Fibroblast of pulmonary artery (primary cell): Measurements from ENCODE around the gene TMPRSS9.

Experiments
- DNase-seq: peaks from one replicate; pipeline ENCODE4 v3.0.0-alpha.2; 2010; ENCODE audit warnings: low read depth
- H3K4me3 ChIP-seq: replicated peaks from 2 replicates; pipeline ENCODE4 v1.5.1; 2011; ENCODE audit warnings: low read depth, mild to moderate bottlenecking, control low read depth, low read length, moderate library complexity
- TF ChIP-seq, protein P1 (sequence below): IDR thresholded peaks from 2 replicates; pipeline ENCODE4 v1.5.1; 2011; ENCODE audit warnings: mild to moderate bottlenecking, control low read depth, low read length, inconsistent platforms; ENCODE audit errors: missing control alignments

The TMPRSS9 gene

GRCh38 chr19:2443116-2443784 is 83.2 kb downstream of the TMPRSS9 start:
- TF ChIP-seq, protein P1, sequence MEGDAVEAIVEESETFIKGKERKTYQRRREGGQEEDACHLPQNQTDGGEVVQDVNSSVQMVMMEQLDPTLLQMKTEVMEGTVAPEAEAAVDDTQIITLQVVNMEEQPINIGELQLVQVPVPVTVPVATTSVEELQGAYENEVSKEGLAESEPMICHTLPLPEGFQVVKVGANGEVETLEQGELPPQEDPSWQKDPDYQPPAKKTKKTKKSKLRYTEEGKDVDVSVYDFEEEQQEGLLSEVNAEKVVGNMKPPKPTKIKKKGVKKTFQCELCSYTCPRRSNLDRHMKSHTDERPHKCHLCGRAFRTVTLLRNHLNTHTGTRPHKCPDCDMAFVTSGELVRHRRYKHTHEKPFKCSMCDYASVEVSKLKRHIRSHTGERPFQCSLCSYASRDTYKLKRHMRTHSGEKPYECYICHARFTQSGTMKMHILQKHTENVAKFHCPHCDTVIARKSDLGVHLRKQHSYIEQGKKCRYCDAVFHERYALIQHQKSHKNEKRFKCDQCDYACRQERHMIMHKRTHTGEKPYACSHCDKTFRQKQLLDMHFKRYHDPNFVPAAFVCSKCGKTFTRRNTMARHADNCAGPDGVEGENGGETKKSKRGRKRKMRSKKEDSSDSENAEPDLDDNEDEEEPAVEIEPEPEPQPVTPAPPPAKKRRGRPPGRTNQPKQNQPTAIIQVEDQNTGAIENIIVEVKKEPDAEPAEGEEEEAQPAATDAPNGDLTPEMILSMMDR: no peak
- no peak for DNase-seq
- H3K4me3 ChIP-seq: no peak overlapping the region

DNA sequence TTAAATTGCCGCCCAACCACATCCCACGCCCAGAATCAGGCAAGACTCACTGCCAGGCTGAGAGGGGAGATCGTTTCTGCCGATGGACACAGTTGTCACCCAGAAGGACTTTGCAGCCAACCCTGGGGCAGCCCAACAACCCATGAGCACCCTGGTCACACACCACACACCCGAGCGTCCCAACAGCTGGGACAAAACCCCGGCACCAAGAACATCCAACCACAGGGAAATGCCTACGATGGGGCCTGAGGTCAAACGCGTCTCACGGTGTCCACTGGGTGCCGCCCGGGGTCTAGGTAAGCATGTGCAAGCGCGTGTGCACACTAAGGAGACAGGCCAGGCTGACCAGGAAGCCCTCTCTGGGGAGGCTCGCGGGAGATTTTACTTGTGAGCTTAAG is 83.7 kb downstream of the TMPRSS9 start:
- no peak overlapping the region for H3K4me3 ChIP-seq
- TF ChIP-seq, protein P1: no peak
- DNase-seq: no peak

- DNase-seq: no peak
- TF ChIP-seq, protein P1: no peak
- no peak overlapping the region for H3K4me3 ChIP-seq
Observed at GRCh38 chr19:2444251-2445002, 84.4 kb downstream of the TMPRSS9 start.

- H3K4me3 ChIP-seq: no peak overlapping the region
- no peak for DNase-seq
- TF ChIP-seq, protein P1: no peak
Observed at GRCh38 chr19:2446381-2446780, 86.3 kb downstream of the TMPRSS9 start.

- DNase-seq: no peak
- no peak overlapping the region for H3K4me3 ChIP-seq
- TF ChIP-seq, protein P1: no peak
Observed at GRCh38 chr19:2449019-2449418, 89.0 kb downstream of the TMPRSS9 start.

DNA sequence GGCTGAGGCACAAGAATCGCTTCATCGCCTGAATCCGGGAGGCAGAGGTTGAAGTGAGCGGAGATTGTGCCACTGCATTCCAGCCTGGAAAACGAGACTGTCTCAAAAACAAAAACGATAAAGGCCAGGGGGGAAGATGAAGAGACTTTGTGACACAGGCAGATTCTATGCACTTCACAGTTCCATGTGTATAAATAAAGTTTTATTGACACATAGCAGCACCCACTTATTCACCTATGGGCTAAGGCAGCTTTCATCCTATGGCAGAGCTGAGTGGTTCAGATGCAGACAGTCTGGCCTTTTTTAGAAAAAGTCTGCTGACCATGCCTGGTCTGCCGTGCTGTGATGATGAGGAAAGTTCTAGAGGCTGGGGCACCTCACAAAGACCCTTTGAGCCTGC is 91.1 kb downstream of the TMPRSS9 start:
- TF ChIP-seq, protein P1: no peak
- DNase-seq: no peak
- no peak overlapping the region for H3K4me3 ChIP-seq
